HEK293T (cell line): ENCODE results near the gene APCDD1.

Experiments used
- ARNT ChIP-seq: fragments of 450-650 bp; IDR thresholded peaks from 2 replicates; pipeline ENCODE4 v1.6.1; 2017; ENCODE audit warnings: mild to moderate bottlenecking
- BHLHE40 ChIP-seq: fragments of 450-650 bp; IDR thresholded peaks from 2 replicates; pipeline ENCODE4 v1.6.1; 2016; ENCODE audit warnings: mild to moderate bottlenecking, moderate library complexity, borderline replicate concordance
- CTBP1 ChIP-seq: fragments of 450-650 bp; IDR thresholded peaks from 2 replicates; pipeline ENCODE4 v1.6.1; 2016; ENCODE audit warnings: borderline replicate concordance
- ELF4 ChIP-seq: fragments of 450-650 bp; IDR thresholded peaks from 2 replicates; pipeline ENCODE4 v1.6.1; 2017; ENCODE audit warnings: antibody characterized with exemption
- FOXK2 ChIP-seq: fragments of 450-650 bp; IDR thresholded peaks from 2 replicates; pipeline ENCODE4 v1.6.1; 2016; ENCODE audit warnings: mild to moderate bottlenecking
- FOXM1 ChIP-seq: fragments of 450-650 bp; IDR thresholded peaks from 2 replicates; pipeline ENCODE4 v1.6.1; 2017; ENCODE audit warnings: mild to moderate bottlenecking, borderline replicate concordance
- HDGF ChIP-seq: fragments of 450-650 bp; IDR thresholded peaks from 2 replicates; pipeline ENCODE4 v1.6.1; 2017; ENCODE audit warnings: antibody characterized with exemption, borderline replicate concordance
- L3MBTL2 ChIP-seq: fragments of 450-650 bp; conservative IDR thresholded peaks from 2 replicates; pipeline ENCODE4 v1.6.1; 2016; ENCODE audit warnings: mild to moderate bottlenecking
- NFRKB ChIP-seq: fragments of 450-650 bp; IDR thresholded peaks from 2 replicates; pipeline ENCODE4 v1.6.1; 2016; ENCODE audit warnings: mild to moderate bottlenecking, moderate library complexity
- PKNOX1 ChIP-seq: fragments of 450-650 bp; IDR thresholded peaks from 2 replicates; pipeline ENCODE4 v1.6.1; 2016
- SP1 ChIP-seq: fragments of 450-650 bp; IDR thresholded peaks from 2 replicates; pipeline ENCODE4 v1.6.1; 2017
- SUZ12 ChIP-seq: fragments of 450-650 bp; IDR thresholded peaks from 2 replicates; pipeline ENCODE4 v1.6.1; 2016; ENCODE audit warnings: mild to moderate bottlenecking
- TARDBP ChIP-seq: fragments of 450-650 bp; IDR thresholded peaks from 2 replicates; pipeline ENCODE4 v1.6.1; 2016

GRCh38 chr18:10515456-10515855 lies 61.0 kb downstream of the APCDD1 start:
- no peak for TF ChIP-seq PKNOX1
- TF ChIP-seq SP1 = no peak
- no peak for TF ChIP-seq CTBP1
- no peak for TF ChIP-seq TARDBP
- no peak for TF ChIP-seq SUZ12
- TF ChIP-seq FOXM1 = no peak
- TF ChIP-seq FOXK2 = no peak
- no peak for TF ChIP-seq HDGF
- no peak for TF ChIP-seq ELF4
- no peak for TF ChIP-seq ARNT
- no peak for TF ChIP-seq L3MBTL2
- TF ChIP-seq NFRKB = no peak
- TF ChIP-seq BHLHE40 = no peak
